Sigmoid colon (tissue), 7 donors: Measurements from ENCODE around the gene MROH2A. TPM values are rescaled to one million over a fixed set of nuclear protein-coding genes. Genes with fewer than 3 reads are reported as not detected.

Experiments
- DNase-seq: peaks from one replicate; pipeline ENCODE4 v3.0.0-alpha.2; 2019
- H3K27ac ChIP-seq, 4 donors: fragments of 200-600 bp; sonication (generic); one replicate each; pipeline ENCODE4 v1.5.1; 2016 to 2019; ENCODE audit warnings: mild to moderate bottlenecking in 1 of 4
- H3K27me3 ChIP-seq, 3 donors: fragments of 200-600 bp; sonication (generic); one replicate each; pipeline ENCODE4 v1.5.1; 2019; ENCODE audit warnings: mild to moderate bottlenecking in 1 of 3
- H3K36me3 ChIP-seq, 4 donors: fragments of 200-600 bp; sonication (generic); one replicate each; pipeline ENCODE4 v1.5.1; 2016 to 2019
- H3K4me1 ChIP-seq, 4 donors: fragments of 200-600 bp; sonication (generic); one replicate each; pipeline ENCODE4 v1.5.1; 2017 to 2019
- H3K4me3 ChIP-seq, 4 donors: fragments of 200-600 bp; sonication (generic); one replicate each; pipeline ENCODE4 v1.5.1; 2017 to 2019; ENCODE audit warnings: mild to moderate bottlenecking in 2 of 4, moderate library complexity in 1 of 4
- H3K9me3 ChIP-seq, 4 donors: fragments of 200-600 bp in 3 of 4; sonication (generic) in 3 of 4; one replicate each; pipeline versions ENCODE4 v1.5.1 to v1.6.1; 2013 to 2019
- CTCF ChIP-seq, 4 experiments: fragments of 450-650 bp in 3 of 4; fragments of 200-600 bp in 1 of 4; IDR thresholded peaks; one replicate each; pipeline ENCODE4 v1.5.1; 2016 to 2019; ENCODE audit warnings: antibody characterized with exemption in 4 of 4, mild to moderate bottlenecking in 3 of 4, moderate library complexity in 2 of 4
- EP300 ChIP-seq, 4 donors: sonication (generic); formaldehyde crosslinking; IDR thresholded peaks; one replicate each; pipeline ENCODE4 v1.6.1; 2017; ENCODE audit warnings: antibody characterized with exemption in 4 of 4
- POLR2A ChIP-seq, 2 donors: fragments of 450-650 bp; IDR thresholded peaks; one replicate each; pipeline ENCODE4 v1.6.1; 2016; ENCODE audit warnings: antibody characterized with exemption in 2 of 2, mild to moderate bottlenecking in 2 of 2, moderate library complexity in 2 of 2
- POLR2AphosphoS5 ChIP-seq, 4 donors: sonication (generic); formaldehyde crosslinking; IDR thresholded peaks; one replicate each; pipeline ENCODE4 v1.6.1; 2017; ENCODE audit warnings: antibody characterized with exemption in 4 of 4
- WGBS, 2 donors: extraction: QIAGEN DNeasy Blood & Tissue Kit; methylation state at CpG; one replicate each; pipeline ENCODE4 v1.1.7; 2013; 5-methylcytosine and 5-hydroxymethylcytosine counted together
- intact Hi-C: fragments of 100-400 bp; cut with DNase I; formaldehyde crosslinking; loops from one replicate; pipeline ENCODE4 v1.15.1; 2023
- polyA plus RNA-seq, 3 donors: library from polyadenylated mRNA; stranded (reverse); fragments of 200-250 nt; gene quantifications; one replicate each; pipeline ENCODE4 v1.2.3, GENCODE V29; 2013
- total RNA-seq, 4 donors: library from RNA; depleted of rRNA; stranded (reverse); fragments of >200 nt; gene quantifications; one replicate each; pipeline ENCODE4 v1.1.0, GENCODE V29; 2016
- donor health status: healthy with polysubstance abuse.
- donor health status: Bipolar disorder and iron deficiency.
- donor health status: healthy.

The MROH2A gene
- total and polyA plus RNA-seq, 7 donors = 0.06 TPM; not detected in 6

DNA sequence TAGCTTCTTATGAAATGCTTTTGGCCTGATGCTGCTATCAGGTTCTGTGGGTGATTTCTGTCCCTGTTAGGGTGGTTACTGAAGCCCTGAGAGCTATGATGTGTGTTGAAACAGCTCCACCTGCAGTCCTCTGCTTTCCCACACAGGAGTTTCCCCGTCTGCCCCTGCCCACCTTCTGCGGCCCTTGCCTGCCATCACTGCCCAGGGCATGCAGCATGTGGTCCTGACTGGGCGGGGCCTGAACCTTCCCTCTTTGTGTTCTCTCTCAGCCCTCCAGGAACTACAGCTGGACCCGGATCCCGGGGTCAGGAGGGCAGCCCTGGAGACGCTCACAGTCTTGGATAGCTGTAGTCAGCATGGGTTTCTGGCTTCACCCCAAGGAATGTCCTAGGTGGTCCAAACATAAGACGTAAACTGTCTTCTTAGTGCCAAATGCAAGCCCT is 54.8 kb downstream of the MROH2A start:
- H3K4me1 ChIP-seq = no peaks in the 10 kb centered on the region
- intact Hi-C loops = no loop called here
- TF ChIP-seq EP300 (IDR thresholded peaks at IDR 0.05) (no peak), CTCF (IDR thresholded peaks at IDR 0.05) (no peak), POLR2A (IDR thresholded peaks at IDR 0.05) (no peak), POLR2AphosphoS5 (IDR thresholded peaks at IDR 0.05) (no peak)
- 37 to 59% methylated on average over 7 of the region's 7 CpGs for WGBS, 2 donors
- H3K27me3 ChIP-seq = no peaks in the 10 kb centered on the region
- no peak overlapping the region for H3K27ac ChIP-seq
- no peaks in the 10 kb centered on the region for H3K9me3 ChIP-seq
- DNase-seq = peak; percentile 61
- H3K36me3 ChIP-seq = no peaks in the 10 kb centered on the region
- no peak overlapping the region for H3K4me3 ChIP-seq

GRCh38 chr2:233833345-233833744 is 55.2 kb downstream of the MROH2A start:
- Histone ChIP-seq H3K4me3 (no peak overlapping the region), H3K4me1 (no peaks in the 10 kb centered on the region), H3K27me3 (no peaks in the 10 kb centered on the region), H3K36me3 (no peaks in the 10 kb centered on the region), H3K27ac (no peak overlapping the region), H3K9me3 (no peaks in the 10 kb centered on the region)
- WGBS, 2 donors = 83 to 85% methylated on average over 10 of the region's 10 CpGs
- peak; percentile 60 for DNase-seq
- intact Hi-C loops = no loop called here
- TF ChIP-seq POLR2AphosphoS5 (IDR thresholded peaks at IDR 0.05) = no peak
- TF ChIP-seq CTCF (IDR thresholded peaks at IDR 0.05) = no peak
- TF ChIP-seq POLR2A (IDR thresholded peaks at IDR 0.05) = no peak
- TF ChIP-seq EP300 (IDR thresholded peaks at IDR 0.05) = no peak

DNA sequence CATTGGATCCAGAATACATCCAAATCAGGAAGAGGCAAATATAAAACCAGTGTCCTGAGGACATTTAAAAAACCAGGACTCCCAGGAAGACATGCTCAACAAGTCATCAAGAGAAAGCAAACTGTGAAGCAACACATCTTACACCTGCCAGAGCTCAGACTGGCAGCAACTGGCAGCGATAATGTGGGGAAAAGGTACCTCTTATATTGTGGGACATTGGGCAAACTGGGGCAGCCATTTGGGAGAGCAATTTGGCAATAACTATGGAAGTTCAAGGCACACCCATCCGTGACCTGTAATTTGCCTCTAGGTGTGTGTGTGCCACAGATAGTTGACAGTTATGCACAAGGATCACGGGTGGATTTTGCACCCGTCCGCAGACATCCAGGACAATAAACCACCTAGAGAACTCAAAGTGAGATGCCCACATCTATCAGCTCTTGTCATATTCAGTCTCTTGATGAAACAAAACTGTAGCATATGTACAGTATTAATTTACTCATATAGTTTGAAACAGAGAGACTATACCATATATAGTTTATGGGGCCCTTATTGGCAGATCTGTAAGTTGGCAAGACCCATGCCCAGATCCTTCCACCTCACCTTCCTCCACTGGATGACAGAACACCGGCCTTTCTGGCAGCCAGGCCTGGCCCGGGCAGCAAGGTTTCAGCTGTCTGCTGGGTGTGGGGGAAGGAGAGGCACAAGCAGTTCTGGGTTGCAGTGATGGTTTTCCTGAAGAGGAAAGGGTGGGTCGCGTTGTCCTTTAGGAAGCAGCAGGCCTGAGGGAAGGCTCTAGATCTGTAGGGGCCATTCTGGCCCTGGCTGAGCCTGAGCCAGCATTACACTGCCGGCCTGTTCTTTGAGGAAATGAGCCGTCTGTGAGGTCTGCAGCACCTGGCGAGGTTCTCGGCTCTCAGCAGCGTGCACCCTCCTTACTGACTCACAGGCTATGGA is 57.4 kb downstream of the MROH2A start:
- intact Hi-C loops = no loop called here
- H3K27ac ChIP-seq = no peak overlapping the region
- no peak for DNase-seq
- no peaks in the 10 kb centered on the region for H3K27me3 ChIP-seq
- no peaks in the 10 kb centered on the region for H3K36me3 ChIP-seq
- no peaks in the 10 kb centered on the region for H3K9me3 ChIP-seq
- TF ChIP-seq EP300 (IDR thresholded peaks at IDR 0.05) (no peak), POLR2AphosphoS5 (IDR thresholded peaks at IDR 0.05) (no peak), POLR2A (IDR thresholded peaks at IDR 0.05) (no peak), CTCF (IDR thresholded peaks at IDR 0.05) (no peak)
- H3K4me1 ChIP-seq = no peaks in the 10 kb centered on the region
- no peak overlapping the region for H3K4me3 ChIP-seq
- 73 to 91% methylated on average over 14 of the region's 14 CpGs for whole genome bisulfite sequencing, 2 donors

DNA sequence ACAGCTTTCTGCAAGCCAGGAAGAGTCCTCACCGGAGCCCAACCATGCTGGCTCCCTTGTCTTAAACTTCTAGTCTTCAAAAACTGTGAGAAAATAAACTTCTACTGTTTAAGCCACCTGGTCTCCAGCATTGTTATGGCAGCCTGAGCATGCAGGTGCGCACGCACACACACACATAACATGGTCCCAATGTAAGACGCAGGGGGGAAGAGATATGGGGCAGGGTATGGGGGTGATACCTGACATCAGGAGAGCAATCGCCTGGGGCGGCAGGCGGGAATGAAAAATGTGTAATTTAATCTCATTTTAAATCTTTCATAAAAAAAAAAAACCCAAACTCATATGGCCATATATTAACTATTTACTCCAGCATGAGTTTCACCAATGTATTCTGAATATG is 58.2 kb downstream of the MROH2A start:
- Histone ChIP-seq H3K27ac (no peak overlapping the region), H3K36me3 (no peaks in the 10 kb centered on the region), H3K4me3 (no peak overlapping the region), H3K4me1 (no peaks in the 10 kb centered on the region), H3K9me3 (no peaks in the 10 kb centered on the region), H3K27me3 (no peaks in the 10 kb centered on the region)
- WGBS, 2 donors = 98 to 99% methylated on average over 7 of the region's 7 CpGs
- DNase-seq = no peak
- intact Hi-C loops = no loop called here
- TF ChIP-seq EP300 (IDR thresholded peaks at IDR 0.05) (no peak), POLR2AphosphoS5 (IDR thresholded peaks at IDR 0.05) (no peak)

DNA sequence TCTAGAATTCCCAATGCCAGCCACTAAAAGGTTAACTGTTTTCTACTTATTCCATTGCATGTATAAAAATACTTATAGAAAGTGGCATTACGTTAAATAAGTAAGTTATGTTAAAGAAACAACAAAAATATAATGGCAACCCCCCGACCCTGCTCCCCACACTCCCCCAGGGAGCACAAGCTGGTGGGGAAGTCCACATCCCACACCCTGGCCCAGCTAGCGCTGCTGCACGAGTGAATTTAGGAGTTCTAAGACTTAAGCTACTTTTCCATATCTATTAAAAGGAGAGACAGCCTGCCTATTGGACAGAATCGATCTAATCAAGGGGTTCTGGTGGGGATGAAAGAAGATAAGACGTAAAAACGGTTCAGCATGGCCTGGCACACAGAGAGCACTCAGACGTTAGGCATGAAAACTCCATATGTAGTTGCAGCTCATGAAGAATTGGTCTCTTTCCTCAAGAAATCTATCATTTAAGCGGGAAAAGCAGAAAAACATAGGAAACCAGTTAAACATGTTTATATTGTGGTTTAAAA is 59.6 kb downstream of the MROH2A start:
- H3K36me3 ChIP-seq = no peaks in the 10 kb centered on the region
- H3K27me3 ChIP-seq = no peaks in the 10 kb centered on the region
- intact Hi-C loops = no loop called here
- H3K27ac ChIP-seq = no peak overlapping the region
- no peaks in the 10 kb centered on the region for H3K4me1 ChIP-seq
- DNase-seq = no peak
- no peak overlapping the region for H3K4me3 ChIP-seq
- TF ChIP-seq CTCF (IDR thresholded peaks at IDR 0.05) (no peak), POLR2A (IDR thresholded peaks at IDR 0.05) (no peak), POLR2AphosphoS5 (IDR thresholded peaks at IDR 0.05) (no peak)
- 87 to 91% methylated on average over 9 of the region's 9 CpGs for WGBS, 2 donors
- H3K9me3 ChIP-seq = no peaks in the 10 kb centered on the region
